Peyer's patch (tissue), 4 donors: ENCODE results near the gene CATSPER2. TPM values are rescaled to one million over a fixed set of nuclear protein-coding genes. Genes with fewer than 3 reads are reported as not detected.
"Not testable (repeated sequence)": the region's sequence is repeated elsewhere in the genome, so short reads cannot be mapped to it uniquely, and the experiment has no call there.

Experiments
- DNase-seq, 3 donors: peaks; one replicate each; pipeline ENCODE4 v3.0.0-alpha.2; 2017 to 2019
- H3K27ac ChIP-seq, 4 donors: fragments of 200-600 bp; sonication (generic); one replicate each; pipeline ENCODE4 v1.5.1; 2016 to 2019
- H3K27me3 ChIP-seq, 2 donors: fragments of 200-600 bp; sonication (generic); one replicate each; pipeline ENCODE4 v1.5.1; 2019
- H3K36me3 ChIP-seq, 3 donors: fragments of 200-600 bp; sonication (generic); one replicate each; pipeline ENCODE4 v1.5.1; 2016 to 2019
- H3K4me1 ChIP-seq, 4 donors: fragments of 200-600 bp; sonication (generic); one replicate each; pipeline ENCODE4 v1.5.1; 2016 to 2019
- H3K4me3 ChIP-seq, 4 donors: fragments of 200-600 bp; sonication (generic); 1 replicate in 3 of 4; 2 replicates in 1 of 4; pipeline ENCODE4 v1.5.1; 2016 to 2019; ENCODE audit warnings: mild to moderate bottlenecking in 1 of 4
- H3K9me3 ChIP-seq, 4 donors: fragments of 200-600 bp; sonication (generic); one replicate each; pipeline ENCODE4 v1.5.1; 2016 to 2019; ENCODE audit warnings: mild to moderate bottlenecking in 1 of 4
- POLR2A ChIP-seq, 2 donors: fragments of 450-650 bp; IDR thresholded peaks; one replicate each; pipeline ENCODE4 v1.5.1; 2017; ENCODE audit warnings: antibody characterized with exemption in 2 of 2, mild to moderate bottlenecking in 2 of 2, moderate library complexity in 2 of 2
- total RNA-seq, 4 donors: library from RNA; depleted of rRNA; stranded (reverse); fragments of >200 nt; gene quantifications; one replicate each; pipeline ENCODE4 v1.1.0, GENCODE V29; 2016
- TF ChIP-seq, protein P1 (sequence below), 6 experiments: fragments of 450-650 bp in 4 of 6; fragments of 200-600 bp in 2 of 6; sonication (generic) in 1 of 6; IDR thresholded peaks; one replicate each; pipeline ENCODE4 v1.5.1; 2017 to 2019; ENCODE audit warnings: antibody characterized with exemption in 6 of 6, mild to moderate bottlenecking in 3 of 6, moderate library complexity in 1 of 6

CATSPER2 gene
- 10 to 100 TPM in 3 of 4 donors, 1 to 10 TPM in 1; 9.3 to 28.1 (median 21.0) TPM for total RNA-seq

GRCh38 chr15:43648649-43649429, at the start of gene CATSPER2:
Gene CATSPER2, minus strand, starts transcription at chr15:43648844. Its CDS starts 783 bp downstream, at chr15:43648061.
- H3K36me3 ChIP-seq: peaks cover 0 to 17% (median 0%) of the 10 kb centered on the region in 3 donors
- H3K27ac ChIP-seq: no peak within 1 kb of the TSS
- no peaks in the 10 kb centered on the region for H3K27me3 ChIP-seq
- DNase-seq: no peak
- no peaks in the 10 kb centered on the region for H3K9me3 ChIP-seq
- H3K4me3 ChIP-seq: no peak within 1 kb of the TSS
- no peak for TF ChIP-seq POLR2A (IDR thresholded peaks at IDR 0.05)
- TF ChIP-seq, protein P1, sequence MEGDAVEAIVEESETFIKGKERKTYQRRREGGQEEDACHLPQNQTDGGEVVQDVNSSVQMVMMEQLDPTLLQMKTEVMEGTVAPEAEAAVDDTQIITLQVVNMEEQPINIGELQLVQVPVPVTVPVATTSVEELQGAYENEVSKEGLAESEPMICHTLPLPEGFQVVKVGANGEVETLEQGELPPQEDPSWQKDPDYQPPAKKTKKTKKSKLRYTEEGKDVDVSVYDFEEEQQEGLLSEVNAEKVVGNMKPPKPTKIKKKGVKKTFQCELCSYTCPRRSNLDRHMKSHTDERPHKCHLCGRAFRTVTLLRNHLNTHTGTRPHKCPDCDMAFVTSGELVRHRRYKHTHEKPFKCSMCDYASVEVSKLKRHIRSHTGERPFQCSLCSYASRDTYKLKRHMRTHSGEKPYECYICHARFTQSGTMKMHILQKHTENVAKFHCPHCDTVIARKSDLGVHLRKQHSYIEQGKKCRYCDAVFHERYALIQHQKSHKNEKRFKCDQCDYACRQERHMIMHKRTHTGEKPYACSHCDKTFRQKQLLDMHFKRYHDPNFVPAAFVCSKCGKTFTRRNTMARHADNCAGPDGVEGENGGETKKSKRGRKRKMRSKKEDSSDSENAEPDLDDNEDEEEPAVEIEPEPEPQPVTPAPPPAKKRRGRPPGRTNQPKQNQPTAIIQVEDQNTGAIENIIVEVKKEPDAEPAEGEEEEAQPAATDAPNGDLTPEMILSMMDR (IDR thresholded peaks at IDR 0.05): no peak
- H3K4me1 ChIP-seq: no peaks in the 10 kb centered on the region

DNA sequence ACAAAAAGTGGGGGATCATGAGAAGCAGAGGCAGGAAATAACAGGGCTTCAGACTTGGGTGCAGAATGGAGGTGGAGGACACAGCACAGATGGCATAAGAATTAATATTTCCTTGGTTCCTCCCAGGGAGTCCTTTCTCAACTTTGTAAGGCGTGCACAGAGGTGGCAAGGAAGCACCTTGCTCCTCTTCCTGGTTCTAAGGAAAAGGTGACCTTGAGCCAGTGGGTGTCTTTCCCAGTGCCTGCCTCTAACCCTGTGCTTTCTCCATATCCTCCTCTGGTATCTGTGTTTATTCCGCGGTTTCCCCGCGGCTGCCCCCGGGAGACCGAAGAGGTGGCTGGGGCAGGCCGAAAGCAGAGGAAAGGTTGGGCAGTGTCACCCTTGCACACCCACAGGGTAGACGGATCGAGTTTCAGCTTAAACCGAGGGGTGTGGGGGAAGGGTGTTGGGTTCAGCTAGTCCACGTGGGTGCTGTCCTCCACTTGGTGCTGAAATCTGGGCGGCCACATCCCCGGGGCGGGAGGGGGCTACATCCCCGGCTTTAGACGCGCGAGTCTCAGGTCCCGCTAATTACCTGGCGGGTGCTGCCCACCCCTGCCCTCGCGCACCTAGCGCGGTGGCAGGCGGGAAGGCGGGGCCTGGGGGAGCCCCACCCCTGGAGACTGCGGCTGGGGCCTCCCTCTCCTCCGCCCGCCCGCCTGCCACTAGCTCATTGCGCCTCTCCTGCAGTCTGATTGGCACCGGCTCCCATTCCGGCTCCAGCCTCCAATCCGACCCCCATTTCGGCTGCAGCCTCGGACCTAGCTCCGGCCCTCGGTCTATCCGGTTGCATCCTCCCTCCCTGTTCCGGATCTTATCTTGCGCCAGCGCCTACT, 44.7 kb upstream of the CATSPER2 start, which contains the start of gene CKMT1A:
CKMT1A (plus strand) TSS at position 712 of the 875 bp plus-strand sequence. CDS start 192 bp downstream, outside the sequence.
- H3K4me3 ChIP-seq, H3K36me3 ChIP-seq, DNase-seq, H3K27ac ChIP-seq, H3K4me1 ChIP-seq, H3K9me3 ChIP-seq, H3K27me3 ChIP-seq: not testable (repeated sequence)

GRCh38 chr15:43692679-43693078, 44.0 kb upstream of the CATSPER2 start:
- not testable (repeated sequence) for H3K9me3 ChIP-seq, H3K4me1 ChIP-seq, H3K27ac ChIP-seq, H3K27me3 ChIP-seq, H3K4me3 ChIP-seq, DNase-seq, H3K36me3 ChIP-seq

DNA sequence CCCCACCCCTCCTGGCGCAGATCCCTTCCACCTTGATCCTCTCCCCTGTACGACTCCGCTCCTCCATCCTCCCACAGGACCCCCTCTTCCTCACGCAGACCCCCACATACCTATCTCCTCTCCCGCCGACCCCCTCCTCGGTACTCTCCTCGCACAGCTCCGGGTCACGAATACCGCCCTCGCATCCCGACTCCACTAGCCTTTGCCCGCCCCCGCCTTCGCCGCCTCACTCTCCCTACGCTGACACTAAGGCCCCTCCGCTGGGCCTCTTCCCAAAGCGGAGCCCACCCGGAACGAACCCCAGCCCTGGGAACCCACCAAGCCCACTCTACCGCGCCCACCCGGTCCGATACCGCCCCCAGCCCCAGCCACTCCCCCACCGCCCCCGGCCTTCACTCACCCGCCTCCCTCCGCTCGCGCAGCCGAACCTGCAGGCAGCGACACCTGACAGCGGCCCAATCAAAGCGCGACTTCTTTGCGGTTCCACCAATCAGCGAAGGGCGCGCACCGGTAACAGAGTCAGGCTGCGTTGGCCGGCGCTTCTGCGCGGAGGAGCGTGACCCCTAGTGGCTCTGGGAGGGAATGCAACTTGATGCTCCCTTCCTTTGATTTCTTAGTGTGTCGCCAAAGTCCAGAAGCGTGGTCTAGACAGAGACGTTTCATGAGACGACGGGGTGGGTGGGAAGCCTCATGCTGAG, 41.1 kb upstream of the CATSPER2 start:
- not testable (repeated sequence) for H3K27ac ChIP-seq, DNase-seq, H3K36me3 ChIP-seq, H3K4me1 ChIP-seq, H3K4me3 ChIP-seq, H3K9me3 ChIP-seq, H3K27me3 ChIP-seq

GRCh38 chr15:43674175-43674574, 25.5 kb upstream of the CATSPER2 start:
- not testable (repeated sequence) for DNase-seq, H3K27ac ChIP-seq, H3K27me3 ChIP-seq, H3K4me1 ChIP-seq, H3K9me3 ChIP-seq, H3K36me3 ChIP-seq, H3K4me3 ChIP-seq

DNA sequence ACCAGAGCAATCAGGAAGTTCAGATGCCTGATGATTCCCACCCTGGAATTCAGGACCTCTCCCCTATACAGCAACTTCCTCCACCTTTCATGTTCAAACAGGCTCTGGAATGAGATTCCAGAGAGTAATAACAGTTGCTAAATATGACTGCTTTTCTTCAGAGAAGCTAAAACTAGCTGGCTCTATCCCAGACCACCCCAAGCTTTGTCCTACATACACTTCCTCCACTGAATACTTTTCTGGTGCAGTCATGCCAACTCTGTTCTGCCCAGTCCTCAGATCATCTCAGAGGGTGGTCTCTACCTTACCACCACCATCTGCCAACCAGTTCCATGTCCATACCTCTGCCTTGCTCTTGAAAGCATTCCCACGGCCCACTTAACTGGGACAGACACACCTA, 17.5 kb upstream of the CATSPER2 start:
- H3K36me3 ChIP-seq, H3K4me1 ChIP-seq, H3K4me3 ChIP-seq, DNase-seq, H3K27me3 ChIP-seq, H3K9me3 ChIP-seq, H3K27ac ChIP-seq: not testable (repeated sequence)

DNA sequence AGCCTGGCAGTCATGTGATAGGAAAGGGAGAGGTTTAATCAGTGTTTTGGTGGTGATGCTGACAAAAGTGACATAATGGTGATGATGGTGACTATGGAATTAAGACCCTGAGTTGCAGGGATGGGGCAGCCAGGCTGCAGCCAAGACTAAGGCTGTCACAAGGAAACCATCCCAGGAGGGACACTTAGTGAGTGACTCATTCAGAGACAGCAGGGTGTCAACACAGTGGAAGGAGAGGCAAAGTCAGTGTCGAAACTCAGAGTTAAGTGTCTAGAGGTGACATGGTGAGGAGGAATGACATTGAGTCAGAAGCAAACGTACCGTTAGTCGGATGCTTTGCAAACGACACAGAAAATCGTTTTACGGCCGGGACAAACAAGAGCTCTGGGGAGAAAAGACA, 14.7 kb upstream of the CATSPER2 start:
- not testable (repeated sequence) for H3K27me3 ChIP-seq, H3K9me3 ChIP-seq, DNase-seq

GRCh38 chr15:43662293-43662692, 13.6 kb upstream of the CATSPER2 start:
- not testable (repeated sequence) for H3K27me3 ChIP-seq, H3K27ac ChIP-seq, DNase-seq, H3K4me1 ChIP-seq, H3K9me3 ChIP-seq, H3K4me3 ChIP-seq, H3K36me3 ChIP-seq

More for the DNA sequence above, 14.7 kb upstream of the CATSPER2 start:
- not testable (repeated sequence) for H3K36me3 ChIP-seq, H3K4me1 ChIP-seq, H3K4me3 ChIP-seq, H3K27ac ChIP-seq

DNA sequence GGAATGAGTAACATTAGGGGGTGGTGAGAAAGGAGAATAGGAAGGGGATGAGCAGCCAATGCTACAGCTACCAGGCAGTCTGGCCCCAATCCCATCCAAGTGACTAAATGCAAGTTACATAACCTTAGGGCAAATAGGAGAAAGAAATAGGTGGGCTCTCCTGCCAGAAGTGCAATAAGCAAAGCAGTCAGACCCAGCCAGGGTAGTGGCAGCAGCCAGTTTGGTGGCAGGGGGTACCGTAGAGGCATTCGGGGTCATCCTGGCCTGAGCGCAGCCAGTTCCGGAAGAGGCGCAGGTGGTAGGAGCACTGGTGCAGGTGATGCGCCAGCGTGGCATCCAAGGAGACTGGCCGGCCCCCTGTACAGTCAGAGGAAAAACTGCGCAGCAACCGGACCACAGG, 11.1 kb upstream of the CATSPER2 start:
- H3K36me3 ChIP-seq, H3K27ac ChIP-seq, H3K4me1 ChIP-seq, H3K27me3 ChIP-seq, H3K9me3 ChIP-seq, DNase-seq, H3K4me3 ChIP-seq: not testable (repeated sequence)

DNA sequence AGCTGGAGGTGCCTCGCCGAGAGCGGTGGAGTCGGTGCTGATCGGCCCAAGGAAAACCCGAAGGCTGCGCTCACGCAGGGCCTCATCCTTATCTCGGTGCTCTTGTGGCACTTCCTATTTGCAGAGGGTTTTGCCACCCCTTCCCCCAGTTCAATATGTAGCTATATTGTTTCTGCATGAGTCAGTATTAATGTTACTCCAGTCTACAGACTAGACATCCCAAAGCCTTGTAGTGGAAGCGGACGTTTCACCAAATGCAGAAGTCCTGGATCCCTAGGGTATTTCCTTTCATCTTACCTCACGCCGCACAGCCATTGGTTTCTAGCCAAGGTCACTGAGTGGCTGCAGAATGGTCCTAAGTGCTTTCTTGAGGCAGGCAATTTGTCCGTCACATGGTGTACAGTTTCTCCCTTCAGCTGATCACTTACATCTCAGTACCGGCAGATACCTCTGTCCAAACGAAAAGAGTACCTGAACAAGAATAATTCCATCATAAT, 834 bp upstream of the CATSPER2 start:
- H3K4me3 ChIP-seq, H3K4me1 ChIP-seq, DNase-seq, H3K9me3 ChIP-seq, H3K27me3 ChIP-seq, H3K27ac ChIP-seq: not testable (repeated sequence)
- H3K36me3 ChIP-seq: peaks cover 0 to 17% (median 0%) of the 10 kb centered on the region in 3 donors

DNA sequence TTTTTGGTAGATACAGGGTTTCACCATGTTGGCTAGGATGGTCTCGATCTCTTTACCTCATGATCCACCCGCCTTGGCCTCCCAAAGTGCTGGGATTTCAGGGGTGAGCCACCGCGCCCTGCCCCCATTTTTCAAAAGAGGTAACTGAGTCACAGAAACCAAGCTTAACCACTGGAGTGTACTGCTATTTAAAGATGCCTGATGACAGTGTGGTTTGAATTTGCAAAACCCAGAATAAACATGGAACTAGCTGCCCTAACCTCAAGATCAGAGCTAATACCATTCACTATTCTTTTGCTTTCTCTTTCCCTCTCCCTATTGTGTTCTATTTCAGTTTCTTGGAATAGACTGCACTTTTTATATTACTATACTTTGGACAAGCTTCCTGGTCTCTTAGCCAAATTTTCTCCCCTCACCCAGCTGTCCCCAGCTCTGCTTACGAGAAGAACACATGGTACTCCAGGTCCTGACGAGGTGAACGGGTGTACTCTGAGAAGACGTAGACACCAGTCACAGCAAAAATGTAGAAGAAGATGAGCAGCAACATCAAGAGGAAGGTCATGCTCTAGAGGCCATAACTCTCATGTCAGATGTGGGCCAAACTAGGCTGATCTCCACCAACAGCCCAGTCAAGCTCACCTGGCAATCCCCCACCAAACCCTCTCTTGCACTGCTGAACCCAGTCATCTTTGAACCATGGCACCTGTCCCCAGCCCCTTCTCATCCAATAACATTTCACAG, 10.0 kb downstream of the CATSPER2 start:
- H3K9me3 ChIP-seq, H3K4me1 ChIP-seq, H3K27me3 ChIP-seq, H3K27ac ChIP-seq, DNase-seq, H3K4me3 ChIP-seq, H3K36me3 ChIP-seq: not testable (repeated sequence)

- not testable (repeated sequence) for DNase-seq
Measured at GRCh38 chr15:43626937-43627336, 21.7 kb downstream of the CATSPER2 start.

More at GRCh38 chr15:43626937-43627336, 21.7 kb downstream of the CATSPER2 start:
- not testable (repeated sequence) for H3K4me1 ChIP-seq, H3K4me3 ChIP-seq, H3K9me3 ChIP-seq, H3K27ac ChIP-seq, H3K36me3 ChIP-seq, H3K27me3 ChIP-seq
